HCT116 (cell line): Measurements from ENCODE around the gene CALHM4. TPM values are rescaled to one million over a fixed set of nuclear protein-coding genes. Genes with fewer than 3 reads are reported as not detected.

Experiments
- ATAC-seq: fragments of 200-7000 bp; cut with Tn5 transposase; 2 replicates; pipeline ENCODE4 v1.9.1; 2020; ENCODE audit warnings: mild to moderate bottlenecking, moderate library complexity
- BruUV-seq: library from RNA; stranded (reverse); fragments of 400-500 nt; replicated peaks from 2 replicates; lab custom pipeline; 2021; lab: Mats Ljungman, UMichigan
- CTCF ChIA-PET: fragments of 300-600 bp; sonication (Branson Sonifier 250); formaldehyde crosslinking; loops from one replicate; lab custom pipeline; 2021; ENCODE audit warnings: antibody characterized with exemption; lab: Charles Lee
- POLR2A ChIA-PET: fragments of 300-600, 350-600 bp; sonication (Branson Sonifier 250); formaldehyde crosslinking; loops from one replicate; lab custom pipeline; 2021; ENCODE audit warnings: antibody characterized with exemption; lab: Charles Lee
- RAD21 ChIA-PET, 2 experiments: fragments of 300-600 bp; sonication (Branson Sonifier 250); formaldehyde crosslinking; loops; one replicate each; lab custom pipeline; 2023; ENCODE audit warnings: low total read pairs in 2 of 2; ENCODE audit not compliant: uncharacterized antibody in 2 of 2, unreplicated experiment in 2 of 2, low non-redundant PET in 1 of 2; lab: Charles Lee
- DNase-seq: peaks from one replicate; pipeline ENCODE4 v3.0.0-alpha.2; 2010; ENCODE audit warnings: low read depth, low spot score
- H2AFZ ChIP-seq: fragments of 200-600 bp; shearing (Covaris generic), sonication (generic); 2 replicates; pipeline ENCODE4 v1.6.1; 2017; ENCODE audit warnings: low read depth, mixed run types, mixed read lengths, antibody characterized with exemption, low read length; ENCODE audit not compliant: poor library complexity, severe bottlenecking
- H3K27ac ChIP-seq: 2 replicates; pipeline ENCODE4 v1.5.1; 2012; ENCODE audit warnings: low read depth, low read length
- H3K27me3 ChIP-seq: fragments of 200-600 bp; sonication (generic); 2 replicates; pipeline ENCODE4 v1.6.1; 2016; ENCODE audit warnings: mixed run types, low read length, mixed read lengths; ENCODE audit not compliant: insufficient read depth
- H3K36me3 ChIP-seq, 2 experiments: fragments of 200-500 bp in 1 of 2; fragments of 200-600 bp in 1 of 2; sonication (Bioruptor generic) in 1 of 2; sonication (generic) in 1 of 2; 2 replicates each; pipeline versions ENCODE4 v1.5.1 to v1.6.1; 2014 to 2016; ENCODE audit warnings: low read length in 2 of 2, inconsistent platforms in 1 of 2, mixed read lengths in 1 of 2, mixed run types in 1 of 2; ENCODE audit not compliant: insufficient read depth in 2 of 2, control insufficient read depth in 1 of 2
- H3K4me1 ChIP-seq, 2 experiments: fragments of 200-600 bp in 1 of 2; sonication (generic) in 1 of 2; 2 replicates each; pipeline versions ENCODE4 v1.5.1 to v1.6.1; 2012 to 2017; ENCODE audit warnings: low read length in 2 of 2, inconsistent platforms in 1 of 2, mild to moderate bottlenecking in 1 of 2, mixed read lengths in 1 of 2, mixed run types in 1 of 2, moderate library complexity in 1 of 2; ENCODE audit not compliant: insufficient read depth in 2 of 2, control insufficient read depth in 1 of 2
- H3K4me2 ChIP-seq: fragments of 200-600 bp; sonication (generic); 2 replicates; pipeline ENCODE4 v1.6.1; 2017; ENCODE audit warnings: mixed run types, low read length, mixed read lengths
- H3K4me3 ChIP-seq, 2 experiments: fragments of 200-600 bp in 1 of 2; sonication (generic) in 1 of 2; replicated peaks in 1 of 2; 2 replicates each; pipeline ENCODE4 v1.5.1; 2011 to 2016; ENCODE audit warnings: low read length in 2 of 2, control low read depth in 1 of 2, low read depth in 1 of 2, mild to moderate bottlenecking in 1 of 2, mixed read lengths in 1 of 2, mixed run types in 1 of 2
- H3K79me2 ChIP-seq: fragments of 200-600 bp; sonication (generic); 2 replicates; pipeline ENCODE4 v1.6.1; 2017; ENCODE audit warnings: mild to moderate bottlenecking, mixed run types, low read length, moderate library complexity, mixed read lengths; ENCODE audit not compliant: insufficient read depth
- H3K9ac ChIP-seq: fragments of 200-600 bp; sonication (generic); 2 replicates; pipeline ENCODE4 v1.6.1; 2016; ENCODE audit warnings: low read length, mixed read lengths
- H3K9me2 ChIP-seq: fragments of 200-600 bp; sonication (generic), shearing (Covaris generic); 2 replicates; pipeline ENCODE4 v1.6.1; 2017; ENCODE audit warnings: mixed run types, mild to moderate bottlenecking, moderate library complexity; ENCODE audit not compliant: insufficient read depth
- H3K9me3 ChIP-seq, 2 experiments: fragments of 200-500 bp in 1 of 2; fragments of 200-600 bp in 1 of 2; sonication (Bioruptor generic) in 1 of 2; sonication (generic) in 1 of 2; 2 replicates each; pipeline ENCODE4 v1.6.1; 2014 to 2017; ENCODE audit warnings: low read length in 2 of 2, mixed read lengths in 2 of 2, inconsistent platforms in 1 of 2, low read depth in 1 of 2, mild to moderate bottlenecking in 1 of 2, mixed run types in 1 of 2, moderate library complexity in 1 of 2; ENCODE audit not compliant: control insufficient read depth in 1 of 2, insufficient read depth in 1 of 2
- H4K20me1 ChIP-seq: fragments of 200-600 bp; sonication (generic), shearing (Covaris generic); 2 replicates; pipeline ENCODE4 v1.6.1; 2017; ENCODE audit warnings: mixed run types, mild to moderate bottlenecking, moderate library complexity; ENCODE audit not compliant: insufficient read depth
- CBX3 ChIP-seq: IDR thresholded peaks from 2 replicates; pipeline ENCODE4 v1.6.1; 2012; ENCODE audit warnings: low read depth
- ELF1 ChIP-seq: IDR thresholded peaks from 2 replicates; pipeline ENCODE4 v1.6.1; 2012; ENCODE audit warnings: low read depth, borderline replicate concordance
- EZH2phosphoT487 ChIP-seq: fragments of 200-600 bp; IDR thresholded peaks from 2 replicates; pipeline ENCODE4 v1.6.1; 2018; ENCODE audit warnings: antibody characterized with exemption, borderline replicate concordance
- JUND ChIP-seq: IDR thresholded peaks from 2 replicates; pipeline ENCODE4 v1.6.1; 2012
- POLR2AphosphoS5 ChIP-seq: IDR thresholded peaks from 2 replicates; pipeline ENCODE4 v1.6.1; 2011; ENCODE audit warnings: mild to moderate bottlenecking, low read depth, low read length, moderate library complexity
- REST ChIP-seq: IDR thresholded peaks from 2 replicates; pipeline ENCODE4 v1.6.1; 2012; ENCODE audit warnings: low read depth
- SIN3A ChIP-seq: IDR thresholded peaks from 2 replicates; pipeline ENCODE4 v1.6.1; 2012; ENCODE audit warnings: low read depth
- SP1 ChIP-seq: IDR thresholded peaks from 2 replicates; pipeline ENCODE4 v1.6.1; 2012; ENCODE audit warnings: low read depth
- TCF7L2 ChIP-seq: IDR thresholded peaks from 2 replicates; pipeline ENCODE4 v1.7.0; 2011; ENCODE audit warnings: borderline replicate concordance, inconsistent platforms; ENCODE audit not compliant: insufficient read depth, insufficient read length; ENCODE audit errors: extremely low read depth
- ZNF274 ChIP-seq: fragments of 200-500 bp; sonication (Bioruptor generic); IDR thresholded peaks from 2 replicates; pipeline ENCODE4 v1.6.1; 2014; ENCODE audit warnings: mild to moderate bottlenecking, low read depth, low read length, inconsistent platforms
- intact Hi-C: fragments of 100-400 bp; cut with micrococcal nuclease; formaldehyde crosslinking; loops from 2 replicates; pipeline ENCODE4 v1.10.0; 2022
- total RNA-seq: library from RNA; stranded (reverse); gene quantifications from one replicate; pipeline ENCODE4 v1.2.1, GENCODE V29; 2021; ENCODE audit not compliant: unreplicated experiment

Gene CALHM4
- total RNA-seq, 1 experiment from 2014 or later, result not detected

GRCh38 chr6:116557893-116558292, 4.3 kb downstream of the CALHM4 start:
- peaks cover 3 to 29% of the 10 kb centered on the region in 2 experiments; a peak in 3 of 4 replicates for H3K4me1 ChIP-seq
- POLR2A ChIA-PET, result no interaction called here
- ATAC-seq (peak; percentile 71), DNase-seq (peak; percentile 66)
- no peaks in the 10 kb centered on the region for H4K20me1 ChIP-seq
- TF ChIP-seq TCF7L2 (peak; percentile 62), ELF1 (peak; percentile 61), ZNF274 (no peak), SP1 (peak; percentile 42; the same call in 1 of the 2 replicates), EZH2phosphoT487 (no peak), REST (no peak), CBX3 (peak; percentile 68), SIN3A (peak; percentile 74; the same call in 1 of the 2 replicates), POLR2AphosphoS5 (peak; percentile 41; the same call in 1 of the 2 replicates), JUND (peak; percentile 37; the same call in 1 of the 2 replicates)
- no peak overlapping the region for H3K27ac ChIP-seq
- no peaks in the 10 kb centered on the region for H3K36me3 ChIP-seq
- BruUV-seq, result no TSS peak
- peak overlapping the region; percentile 84 for H2AFZ ChIP-seq
- H3K27me3 ChIP-seq, result no peaks in the 10 kb centered on the region
- RAD21 ChIA-PET, result interaction anchor here in 1 of 2 experiments (0.7 kb wide), 1 partner anchor 304 kb away, joined by 3 read pairs; the partner anchor contains the start of gene TSPYL4
- no peak overlapping the region for H3K9ac ChIP-seq
- H3K4me3 ChIP-seq, result peak overlapping the region in 1 of 2 experiments; percentile 12; a peak in 2 of 4 replicates
- H3K4me2 ChIP-seq, result peak overlapping the region; percentile 62
- H3K79me2 ChIP-seq, result no peaks in the 10 kb centered on the region
- intact Hi-C loops, result no loop called here
- H3K9me3 ChIP-seq, result no peaks in the 10 kb centered on the region
- H3K9me2 ChIP-seq, result no peaks in the 10 kb centered on the region
- CTCF ChIA-PET, result interaction anchor here (1.0 kb wide), 1 partner anchor 23 kb away, joined by 3 read pairs; no protein-coding TSS in a partner anchor
